Gastrocnemius medialis (tissue), 4 donors: Measurements from ENCODE around the gene KIF11. TPM values are rescaled to one million over a fixed set of nuclear protein-coding genes. Genes with fewer than 3 reads are reported as not detected.
A peak's percentile ranks its signal among the peaks of the same experiment; 100 is the strongest.

Source experiments
- ATAC-seq, 2 donors: fragments of 150-250 bp; one replicate each; pipeline ENCODE4 v1.9.1; 2016
- DNase-seq, 2 donors: peaks; one replicate each; pipeline ENCODE4 v3.0.0-alpha.2; 2019
- H3K27ac ChIP-seq, 4 donors: fragments of 200-600 bp; sonication (generic); 1 replicate in 1 of 4; 2 replicates in 3 of 4; pipeline ENCODE4 v1.5.1; 2016 to 2018; ENCODE audit warnings: mild to moderate bottlenecking in 2 of 4, moderate library complexity in 1 of 4
- H3K27me3 ChIP-seq, 3 donors: fragments of 200-600 bp; sonication (generic) in 2 of 3; 1 replicate in 1 of 3; 2 replicates in 2 of 3; pipeline versions ENCODE4 v1.5.1 to v1.6.0; 2016 to 2019; ENCODE audit warnings: mild to moderate bottlenecking in 1 of 3, moderate library complexity in 1 of 3
- H3K36me3 ChIP-seq, 2 donors: fragments of 200-600 bp; sonication (generic) in 1 of 2; one replicate each; pipeline ENCODE4 v1.5.1; 2017 to 2018
- H3K4me1 ChIP-seq, 2 donors: fragments of 200-600 bp; sonication (generic) in 1 of 2; one replicate each; pipeline ENCODE4 v1.5.1; 2016 to 2017; ENCODE audit warnings: mild to moderate bottlenecking in 2 of 2
- H3K4me3 ChIP-seq, 4 donors: fragments of 200-600 bp; sonication (generic) in 3 of 4; 1 replicate in 1 of 4; 2 replicates in 3 of 4; pipeline ENCODE4 v1.5.1; 2016 to 2019; ENCODE audit warnings: mild to moderate bottlenecking in 2 of 4
- H3K9me3 ChIP-seq, 3 donors: fragments of 200-600 bp; sonication (generic) in 2 of 3; 1 replicate in 1 of 3; 2 replicates in 2 of 3; pipeline ENCODE4 v1.5.1; 2016 to 2019
- POLR2A ChIP-seq, 2 donors: fragments of 450-650 bp; IDR thresholded peaks; one replicate each; pipeline ENCODE4 v1.6.1; 2017; ENCODE audit warnings: antibody characterized with exemption in 2 of 2, mild to moderate bottlenecking in 2 of 2, moderate library complexity in 2 of 2
- in situ Hi-C, 4 donors: fragments of 200-750 bp; cut with MboI; loops; one replicate each; pipeline versions ENCODE4 v1.15.0 to v1.8.0; 2017; ENCODE audit warnings: low sequenced_read_pairs in 4 of 4
- intact Hi-C: fragments of 100-400 bp; cut with DNase I; formaldehyde crosslinking; loops from one replicate; pipeline ENCODE4 v1.15.1; 2023; ENCODE audit warnings: low total_unique reads
- total RNA-seq, 4 donors: library from RNA; depleted of rRNA; stranded (reverse); fragments of >200 nt; gene quantifications; one replicate each; pipeline versions ENCODE4 v1.1.0 to v1.2.3, GENCODE V29; 2016
- TF ChIP-seq, protein P1 (sequence below), 5 experiments: fragments of 450-650 bp in 3 of 5; fragments of 200-600 bp in 2 of 5; sonication (generic) in 2 of 5; IDR thresholded peaks in 4 of 5; conservative IDR thresholded peaks in 1 of 5; 1 replicate in 4 of 5; 2 replicates in 1 of 5; pipeline ENCODE4 v1.5.1; 2016 to 2019; ENCODE audit warnings: antibody characterized with exemption in 5 of 5, mild to moderate bottlenecking in 3 of 5, moderate library complexity in 3 of 5

The KIF11 gene
- total RNA-seq, 4 donors from 2014 or later: 0.05 to 0.76 (median 0.35) TPM

DNA sequence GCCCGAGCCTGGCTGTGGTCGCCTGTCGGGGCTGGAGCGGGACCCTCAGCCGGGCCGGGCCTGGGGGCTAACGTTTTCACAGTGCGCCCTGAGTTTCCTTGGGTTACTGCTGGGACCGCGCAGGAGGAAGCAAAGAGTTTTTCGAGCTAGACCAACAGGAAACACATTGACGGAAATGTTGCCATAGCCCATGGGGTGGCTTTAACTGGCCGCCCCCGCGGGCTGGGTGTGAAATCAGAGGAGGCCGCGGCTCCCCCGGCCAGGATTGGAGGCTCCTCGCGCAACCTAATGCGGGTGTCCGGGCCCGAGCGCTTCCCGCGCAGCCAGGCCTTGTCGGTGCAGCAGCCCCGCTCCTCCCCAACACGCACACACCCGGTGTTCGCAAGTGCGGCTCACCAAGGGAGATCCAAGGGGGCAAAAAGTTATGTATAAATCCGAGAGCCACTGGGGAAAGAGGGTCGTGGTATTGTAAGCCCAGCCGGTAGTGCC is 98.7 kb downstream of the KIF11 start:
- peak overlapping the region; percentile 38 to 65 (median 50) for H3K4me3 ChIP-seq

DNA sequence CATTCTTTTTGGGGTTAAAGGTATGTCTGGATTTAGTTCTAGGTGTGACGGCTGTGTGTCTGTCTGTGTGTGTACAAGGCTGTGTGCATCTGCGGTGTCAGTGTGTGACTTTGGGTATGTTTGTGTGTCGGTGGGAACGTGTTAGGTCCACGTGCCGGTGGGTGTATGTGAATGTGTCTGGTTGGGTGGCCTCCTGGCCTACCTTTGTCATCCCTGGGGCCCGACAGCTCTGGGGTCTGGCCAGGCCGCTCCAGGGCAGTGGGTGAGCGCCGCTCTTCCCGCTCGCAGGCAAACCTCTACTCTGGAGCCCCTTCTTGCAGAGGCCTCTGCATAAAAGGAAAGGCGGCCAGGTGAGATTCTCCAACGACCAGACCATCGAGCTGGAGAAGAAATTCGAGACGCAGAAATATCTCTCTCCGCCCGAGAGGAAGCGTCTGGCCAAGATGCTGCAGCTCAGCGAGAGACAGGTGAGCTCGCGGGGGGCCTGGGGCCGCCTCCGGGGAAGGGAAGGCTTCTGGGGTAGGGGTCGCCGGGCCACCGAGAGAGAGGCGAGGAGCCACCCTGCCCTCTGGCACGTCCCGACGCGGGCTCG is 99.2 kb downstream of the KIF11 start:
- Histone ChIP-seq H3K4me3 (peak overlapping the region; percentile 38 to 65 (median 50)), H3K27ac (peak overlapping the region; percentile 42 to 77 (median 74)), H3K27me3 (peaks cover 46 to 73% (median 56%) of the 10 kb centered on the region in 3 donors), H3K9me3 (no peaks in the 10 kb centered on the region), H3K4me1 (peaks cover 0 to 6% of the 10 kb centered on the region in 2 donors), H3K36me3 (no peaks in the 10 kb centered on the region)
- in situ Hi-C loops: no loop called here
- intact Hi-C loops: loop anchor here (10.0 kb wide), 1 partner anchor 133 kb away; no protein-coding TSS in a partner anchor
- no peak for ATAC-seq
- TF ChIP-seq, protein P1, sequence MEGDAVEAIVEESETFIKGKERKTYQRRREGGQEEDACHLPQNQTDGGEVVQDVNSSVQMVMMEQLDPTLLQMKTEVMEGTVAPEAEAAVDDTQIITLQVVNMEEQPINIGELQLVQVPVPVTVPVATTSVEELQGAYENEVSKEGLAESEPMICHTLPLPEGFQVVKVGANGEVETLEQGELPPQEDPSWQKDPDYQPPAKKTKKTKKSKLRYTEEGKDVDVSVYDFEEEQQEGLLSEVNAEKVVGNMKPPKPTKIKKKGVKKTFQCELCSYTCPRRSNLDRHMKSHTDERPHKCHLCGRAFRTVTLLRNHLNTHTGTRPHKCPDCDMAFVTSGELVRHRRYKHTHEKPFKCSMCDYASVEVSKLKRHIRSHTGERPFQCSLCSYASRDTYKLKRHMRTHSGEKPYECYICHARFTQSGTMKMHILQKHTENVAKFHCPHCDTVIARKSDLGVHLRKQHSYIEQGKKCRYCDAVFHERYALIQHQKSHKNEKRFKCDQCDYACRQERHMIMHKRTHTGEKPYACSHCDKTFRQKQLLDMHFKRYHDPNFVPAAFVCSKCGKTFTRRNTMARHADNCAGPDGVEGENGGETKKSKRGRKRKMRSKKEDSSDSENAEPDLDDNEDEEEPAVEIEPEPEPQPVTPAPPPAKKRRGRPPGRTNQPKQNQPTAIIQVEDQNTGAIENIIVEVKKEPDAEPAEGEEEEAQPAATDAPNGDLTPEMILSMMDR (IDR thresholded peaks at IDR 0.05 in 4 of 5, conservative IDR thresholded peaks at IDR 0.05 in 1 of 5): no peak
- TF ChIP-seq POLR2A (IDR thresholded peaks at IDR 0.05): no peak
- no peak for DNase-seq

More for the DNA sequence above, 98.7 kb downstream of the KIF11 start:
- peak; percentile 19 to 46 for ATAC-seq
- H3K9me3 ChIP-seq: no peaks in the 10 kb centered on the region
- intact Hi-C loops: loop anchor here (10.0 kb wide), 1 partner anchor 133 kb away; no protein-coding TSS in a partner anchor
- H3K27me3 ChIP-seq: peaks cover 44 to 71% (median 55%) of the 10 kb centered on the region in 3 donors
- in situ Hi-C loops: no loop called here
- peak overlapping the region; percentile 42 to 77 (median 74) for H3K27ac ChIP-seq
- peaks cover 0 to 6% of the 10 kb centered on the region in 2 donors for H3K4me1 ChIP-seq
- TF ChIP-seq, protein P1 (IDR thresholded peaks at IDR 0.05 in 4 of 5, conservative IDR thresholded peaks at IDR 0.05 in 1 of 5): no peak
- peak in 1 of 2 donors; percentile 36 for TF ChIP-seq POLR2A (IDR thresholded peaks at IDR 0.05)
- peak; percentile 20 to 36 for DNase-seq
- H3K36me3 ChIP-seq: no peaks in the 10 kb centered on the region

DNA sequence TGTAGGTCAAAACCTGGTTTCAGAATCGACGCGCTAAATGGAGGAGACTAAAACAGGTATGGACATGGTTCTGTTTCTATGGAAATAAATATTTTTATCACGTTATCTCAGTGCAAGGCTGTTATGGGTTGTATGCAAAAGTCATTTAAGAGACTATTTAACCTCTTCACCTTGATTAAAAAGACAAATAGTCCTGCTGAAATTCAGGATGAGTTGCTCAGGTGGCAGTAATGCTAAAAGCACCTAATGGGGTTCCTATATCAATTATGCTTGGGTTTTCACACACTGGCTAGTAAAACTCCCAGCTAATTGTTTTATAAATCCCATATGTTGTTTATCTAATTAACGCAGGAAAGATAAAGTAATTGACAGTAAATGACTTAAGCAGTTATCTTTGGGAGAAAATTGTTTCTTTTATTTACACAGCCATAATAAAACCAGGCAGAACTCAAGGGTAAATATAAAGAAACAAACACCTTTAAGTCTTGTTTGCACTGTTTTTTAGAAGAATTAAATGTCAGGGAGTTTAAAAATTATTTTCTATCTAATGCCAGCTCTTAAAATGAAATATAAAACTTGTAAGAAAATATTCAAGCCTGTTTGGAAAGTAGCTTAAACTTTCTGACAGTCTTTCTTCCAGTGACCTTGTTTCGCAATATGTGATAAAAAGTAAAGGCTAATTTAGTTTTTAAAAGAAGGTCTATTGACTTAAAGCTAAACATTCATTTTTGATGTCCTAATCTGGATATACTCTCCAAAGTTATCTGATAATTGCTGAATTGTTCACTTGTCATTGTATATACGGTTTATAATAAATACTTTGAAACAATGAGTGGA is 100.0 kb downstream of the KIF11 start:
- H3K27me3 ChIP-seq: peaks cover 46 to 81% (median 56%) of the 10 kb centered on the region in 3 donors
- peaks cover 0 to 6% of the 10 kb centered on the region in 2 donors for H3K4me1 ChIP-seq
- intact Hi-C loops: loop anchor here (10.0 kb wide), 1 partner anchor 132 kb away; no protein-coding TSS in a partner anchor
- no peak for TF ChIP-seq POLR2A (IDR thresholded peaks at IDR 0.05)
- TF ChIP-seq, protein P1 (IDR thresholded peaks at IDR 0.05 in 4 of 5, conservative IDR thresholded peaks at IDR 0.05 in 1 of 5): no peak
- no peak overlapping the region for H3K27ac ChIP-seq
- ATAC-seq (no peak), DNase-seq (no peak)
- in situ Hi-C loops: no loop called here
- no peaks in the 10 kb centered on the region for H3K9me3 ChIP-seq
- H3K4me3 ChIP-seq: peak overlapping the region; percentile 38 to 65 (median 50)
- no peaks in the 10 kb centered on the region for H3K36me3 ChIP-seq

DNA sequence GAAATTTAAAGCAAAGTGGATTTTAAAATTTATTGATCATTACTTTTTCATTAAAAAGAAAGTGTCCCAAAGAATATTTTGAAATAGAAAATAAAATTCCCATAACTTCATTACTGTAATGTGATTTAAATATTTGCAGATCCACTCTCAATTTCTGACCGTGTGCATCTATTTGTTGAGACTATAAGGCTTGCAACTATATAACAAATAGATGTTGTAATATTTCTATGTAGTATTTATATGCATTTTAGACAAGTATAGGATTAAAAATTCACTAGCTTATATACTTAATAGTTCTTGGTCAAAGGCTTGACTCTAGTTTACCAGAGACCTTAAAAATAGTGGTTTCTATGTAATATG is 100.6 kb downstream of the KIF11 start:
- Histone ChIP-seq H3K36me3 (no peaks in the 10 kb centered on the region), H3K27ac (no peak overlapping the region), H3K27me3 (peaks cover 47 to 84% (median 58%) of the 10 kb centered on the region in 3 donors), H3K9me3 (no peaks in the 10 kb centered on the region), H3K4me3 (no peak overlapping the region), H3K4me1 (peaks cover 0 to 6% of the 10 kb centered on the region in 2 donors)
- intact Hi-C loops: loop anchor here (10.0 kb wide), 1 partner anchor 131 kb away; no protein-coding TSS in a partner anchor
- in situ Hi-C loops: no loop called here
- no peak for ATAC-seq
- no peak for DNase-seq
- no peak for TF ChIP-seq POLR2A (IDR thresholded peaks at IDR 0.05)
- TF ChIP-seq, protein P1 (IDR thresholded peaks at IDR 0.05 in 4 of 5, conservative IDR thresholded peaks at IDR 0.05 in 1 of 5): no peak
